H1 (cell line): ENCODE measurements around the gene ZSCAN10. TPM values are rescaled to one million over a fixed set of nuclear protein-coding genes. Genes with fewer than 3 reads are reported as not detected.

Experiments used
- BACH1 ChIP-seq: IDR thresholded peaks from 2 replicates; pipeline ENCODE4 v1.6.1; 2012; ENCODE audit warnings: low read length, improper control_type of control experiment
- BRCA1 ChIP-seq: IDR thresholded peaks from 2 replicates; pipeline ENCODE4 v1.6.1; 2012; ENCODE audit warnings: low read depth, low read length, improper control_type of control experiment
- EP300 ChIP-seq, 2 experiments: IDR thresholded peaks; 1 replicate in 1 of 2; 2 replicates in 1 of 2; pipeline ENCODE4 v1.6.1; 2011 to 2012; ENCODE audit warnings: low read depth in 2 of 2, low read length in 2 of 2, mild to moderate bottlenecking in 2 of 2, borderline replicate concordance in 1 of 2, inconsistent platforms in 1 of 2, moderate library complexity in 1 of 2
- HDAC6 ChIP-seq: IDR thresholded peaks from one replicate; pipeline ENCODE4 v1.7.1; 2012; ENCODE audit warnings: low read depth, mild to moderate bottlenecking, inconsistent platforms, low read length, moderate library complexity
- NRF1 ChIP-seq: IDR thresholded peaks from 2 replicates; pipeline ENCODE4 v1.6.1; 2011; ENCODE audit warnings: mild to moderate bottlenecking, low read depth, low read length, improper control_type of control experiment
- RXRA ChIP-seq: IDR thresholded peaks from 2 replicates; pipeline ENCODE4 v1.6.1; 2011; ENCODE audit warnings: low read depth, mild to moderate bottlenecking, low read length, moderate library complexity; ENCODE audit not compliant: insufficient read depth
- polyA plus RNA-seq, 7 experiments: library from polyadenylated mRNA; depleted of rRNA in 3 of 7; stranded (reverse) in 5 of 7; unstranded in 2 of 7; fragments of >200 nt in 5 of 7; fragments of 200-250 nt in 2 of 7; gene quantifications; 1 replicate in 5 of 7; 2 replicates in 1 of 7; 4 replicates in 1 of 7; pipeline versions ENCODE4 v1.2.1 to v1.2.3, GENCODE V29; 2011 to 2013; ENCODE audit warnings: missing spikeins in 2 of 7, mixed read lengths in 2 of 7
- total RNA-seq: library from RNA; stranded (reverse); fragmentation: NEBNext Ultra II Directional; extraction: Animal tissue kit (Norgen Biotek cat#: 25700); gene quantifications from 2 replicates; pipeline ENCODE4 v1.2.1, GENCODE V29; 2021
- TF ChIP-seq, protein P1 (sequence below), 3 experiments: IDR thresholded peaks; 1 replicate in 2 of 3; 2 replicates in 1 of 3; pipeline versions ENCODE4 v1.5.1 to v1.6.1; 2011; ENCODE audit warnings: low read length in 3 of 3, mild to moderate bottlenecking in 3 of 3, inconsistent platforms in 2 of 3, low read depth in 1 of 3, moderate library complexity in 1 of 3; ENCODE audit not compliant: insufficient read depth in 1 of 3; ENCODE audit errors: control extremely low read depth in 1 of 3

ZSCAN10 gene
- total and polyA plus RNA-seq, 2 of the 8 experiments (the other 6 are each of a cell fraction or from before 2014, with no cell fraction given): 209 to 314 TPM

DNA sequence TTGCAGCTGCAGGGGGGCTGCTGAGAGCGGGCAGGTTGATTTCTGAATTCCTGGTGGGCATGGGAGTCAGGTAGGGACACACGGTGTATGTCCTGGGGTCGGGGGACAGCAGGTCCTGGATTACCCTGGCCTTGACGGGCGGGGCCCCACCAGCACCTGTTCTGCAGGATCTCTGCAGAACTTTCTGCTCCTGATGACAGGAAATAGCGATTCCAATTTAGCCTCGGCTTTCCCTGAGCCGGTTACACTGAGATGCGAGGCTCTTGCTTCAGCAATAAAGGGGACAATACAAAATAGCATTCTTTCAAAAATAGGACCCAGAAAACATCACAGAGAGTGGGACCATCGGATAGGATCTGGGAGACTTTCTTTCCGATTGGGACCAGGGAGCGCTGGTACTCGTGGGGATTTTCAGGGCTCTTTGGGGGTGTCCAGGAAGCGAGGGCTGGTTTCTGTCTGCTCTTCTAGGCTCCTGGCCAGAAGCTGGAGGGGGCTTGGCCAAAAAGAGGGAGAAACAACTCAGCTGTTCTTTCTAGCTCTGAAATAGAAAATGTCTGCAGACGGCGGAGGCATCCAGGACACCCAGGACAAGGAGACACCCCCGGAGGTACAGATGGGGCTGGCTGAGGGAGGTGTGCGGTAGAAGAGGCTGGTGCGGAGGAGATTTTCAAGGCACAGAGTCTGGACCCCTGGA, 13.9 kb upstream of the ZSCAN10 start (continued):
- TF ChIP-seq, protein P1, sequence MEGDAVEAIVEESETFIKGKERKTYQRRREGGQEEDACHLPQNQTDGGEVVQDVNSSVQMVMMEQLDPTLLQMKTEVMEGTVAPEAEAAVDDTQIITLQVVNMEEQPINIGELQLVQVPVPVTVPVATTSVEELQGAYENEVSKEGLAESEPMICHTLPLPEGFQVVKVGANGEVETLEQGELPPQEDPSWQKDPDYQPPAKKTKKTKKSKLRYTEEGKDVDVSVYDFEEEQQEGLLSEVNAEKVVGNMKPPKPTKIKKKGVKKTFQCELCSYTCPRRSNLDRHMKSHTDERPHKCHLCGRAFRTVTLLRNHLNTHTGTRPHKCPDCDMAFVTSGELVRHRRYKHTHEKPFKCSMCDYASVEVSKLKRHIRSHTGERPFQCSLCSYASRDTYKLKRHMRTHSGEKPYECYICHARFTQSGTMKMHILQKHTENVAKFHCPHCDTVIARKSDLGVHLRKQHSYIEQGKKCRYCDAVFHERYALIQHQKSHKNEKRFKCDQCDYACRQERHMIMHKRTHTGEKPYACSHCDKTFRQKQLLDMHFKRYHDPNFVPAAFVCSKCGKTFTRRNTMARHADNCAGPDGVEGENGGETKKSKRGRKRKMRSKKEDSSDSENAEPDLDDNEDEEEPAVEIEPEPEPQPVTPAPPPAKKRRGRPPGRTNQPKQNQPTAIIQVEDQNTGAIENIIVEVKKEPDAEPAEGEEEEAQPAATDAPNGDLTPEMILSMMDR (IDR thresholded peaks at IDR 0.05; ENCODE audit: control extremely low read depth in 1 of 3, insufficient read depth in 1 of 3, low read depth in 1 of 3, low read length in 3 of 3): no peak
- TF ChIP-seq HDAC6 (no peak), BACH1 (no peak), BRCA1 (no peak), EP300 (IDR thresholded peaks at IDR 0.05; ENCODE audit: borderline replicate concordance in 1 of 2, low read depth in 2 of 2, low read length in 2 of 2) (no peak), NRF1 (no peak), RXRA (no peak)
